ENCODE data around the gene OR1F1.

OR1F1 gene

DNA sequence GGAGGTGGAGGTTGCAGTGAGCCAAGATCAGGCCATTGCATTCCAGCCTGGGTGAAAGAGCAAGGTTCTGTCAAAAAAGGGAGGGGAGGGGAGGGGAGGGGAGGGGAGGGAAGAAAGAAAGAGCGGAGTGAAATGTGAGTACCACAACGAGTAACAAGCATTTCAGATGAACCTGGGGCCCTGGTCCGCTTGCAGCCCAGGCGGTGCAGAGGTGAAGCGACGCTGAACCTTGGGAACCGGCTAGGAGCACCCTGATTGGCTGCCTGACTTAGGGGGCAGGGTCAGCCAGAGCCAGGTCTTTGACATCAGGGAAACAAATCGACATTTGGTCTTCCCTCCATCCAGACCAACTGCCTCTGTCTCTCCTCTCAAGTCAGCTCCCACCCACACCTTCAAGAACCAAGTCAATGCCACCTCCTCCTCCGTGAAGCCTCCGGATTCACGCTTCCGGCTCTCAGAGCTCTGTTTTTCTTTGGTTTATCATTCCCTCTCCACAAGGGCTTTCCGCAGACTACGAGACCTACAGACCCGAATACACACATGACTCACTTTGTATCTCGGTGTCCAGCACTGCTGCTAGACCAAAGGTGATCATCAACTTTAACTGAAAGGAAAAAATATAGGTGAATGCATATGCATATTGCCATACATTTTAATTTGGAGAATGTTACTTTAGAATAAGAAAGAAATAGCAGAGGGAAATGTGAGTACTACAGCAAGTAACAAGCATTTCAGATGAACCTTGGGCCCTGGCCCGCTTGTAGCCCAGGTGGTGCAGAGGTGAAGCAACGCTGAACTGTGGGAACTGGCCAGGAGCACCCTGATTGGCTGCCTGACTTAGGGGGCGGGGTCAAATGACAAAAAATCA is 19.3 kb downstream of the OR1F1 start:
- FAIRE-seq: no peak

DNA sequence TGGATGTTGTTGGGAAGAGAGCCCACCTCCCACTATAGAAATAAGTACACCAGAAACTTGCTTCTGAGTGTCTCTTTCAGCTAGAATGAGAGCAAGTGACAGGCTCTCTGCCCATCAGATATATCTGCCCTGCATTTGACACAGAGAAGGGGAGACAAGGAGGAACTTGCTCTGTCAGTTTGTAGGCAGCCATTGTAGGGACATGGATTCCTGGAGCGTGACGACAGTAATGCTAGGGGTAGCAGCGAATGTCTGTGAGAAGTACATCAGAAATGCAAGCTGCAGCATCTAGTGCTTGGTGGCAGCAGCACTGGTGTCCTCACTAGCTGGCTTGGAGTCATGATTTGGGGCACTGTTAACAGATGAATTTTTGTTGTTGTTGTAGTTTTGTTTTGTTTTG is 24.0 kb downstream of the OR1F1 start:
- FAIRE-seq: no peak

DNA sequence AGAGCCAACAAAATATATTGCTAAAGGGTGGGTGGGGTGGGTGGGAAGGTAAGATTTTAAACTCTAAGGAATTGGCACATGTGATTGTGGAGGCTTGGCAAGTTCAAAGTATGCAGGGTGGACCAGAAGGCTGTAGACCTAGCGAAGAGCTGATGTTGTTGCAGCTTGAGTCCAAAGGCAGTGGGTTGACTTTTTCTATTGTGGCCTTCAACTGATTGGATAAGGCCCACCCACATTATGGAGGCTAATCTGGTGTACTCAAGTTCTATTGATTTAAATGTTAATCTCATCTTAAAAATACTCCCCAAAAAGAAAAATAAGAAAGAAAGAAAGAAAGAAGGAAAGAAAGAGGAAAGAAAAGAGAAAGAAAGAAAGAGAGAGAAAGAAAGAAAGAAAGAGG is 24.6 kb downstream of the OR1F1 start:
- FAIRE-seq: no peak

DNA sequence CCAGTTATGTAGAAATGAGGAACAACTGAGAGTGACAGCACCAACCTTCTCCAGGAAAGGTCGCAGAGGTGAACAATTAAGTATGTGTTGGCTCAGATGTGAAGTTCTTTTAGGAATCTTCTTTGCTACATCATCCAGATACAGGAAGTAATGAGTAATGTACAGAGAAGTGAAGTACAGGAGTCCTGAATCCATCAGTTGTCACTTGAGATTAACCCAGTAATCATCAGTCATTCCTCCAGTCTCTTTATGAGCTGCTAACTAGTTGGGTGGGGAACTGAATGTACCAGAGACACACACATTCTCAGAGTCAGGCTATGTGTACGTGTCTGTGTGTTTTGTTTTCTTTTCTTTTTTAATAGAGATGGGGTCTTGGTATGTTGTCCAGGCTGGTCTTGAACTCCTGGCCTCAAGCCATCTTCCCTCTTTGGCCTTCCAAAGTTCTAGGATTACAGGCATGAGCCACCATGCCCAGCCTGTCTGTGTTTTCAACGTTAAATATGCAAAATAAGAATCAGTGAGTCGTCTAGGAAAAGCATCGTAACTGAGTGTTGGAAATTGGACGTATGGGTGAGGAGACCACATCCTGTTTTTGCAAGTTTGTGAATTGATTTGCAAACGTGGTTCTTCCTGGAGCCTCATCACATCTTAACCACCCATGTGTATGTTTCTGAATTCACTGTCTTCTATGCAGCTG is 27.0 kb downstream of the OR1F1 start:
- no peak for FAIRE-seq

DNA sequence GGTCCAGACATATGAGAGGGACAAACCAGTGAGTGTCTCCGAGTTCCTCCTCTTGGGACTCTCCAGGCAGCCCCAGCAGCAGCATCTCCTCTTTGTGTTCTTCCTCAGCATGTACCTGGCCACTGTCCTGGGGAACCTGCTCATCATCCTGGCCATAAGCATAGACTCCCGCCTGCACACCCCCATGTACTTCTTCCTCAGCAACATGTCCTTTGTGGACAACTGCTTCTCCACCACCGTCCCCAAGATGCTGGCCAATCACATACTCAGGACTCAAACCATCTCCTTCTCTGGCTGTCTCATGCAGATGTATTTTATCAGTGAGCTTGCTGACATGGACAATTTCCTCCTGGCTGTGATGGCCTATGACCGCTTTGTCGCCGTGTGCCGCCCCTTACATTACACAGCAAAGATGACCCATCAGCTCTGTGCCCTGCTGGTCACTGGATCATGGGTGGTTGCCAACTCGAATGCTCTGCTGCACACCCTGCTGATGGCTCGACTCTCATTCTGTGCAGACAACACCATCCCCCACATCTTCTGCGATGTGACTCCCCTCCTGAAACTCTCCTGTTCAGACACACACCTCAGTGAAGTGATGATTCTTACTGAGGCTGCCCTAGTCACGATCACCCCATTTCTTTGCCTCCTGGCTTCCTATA is 27.7 kb downstream of the OR1F1 start:
- FAIRE-seq: no peak

DNA sequence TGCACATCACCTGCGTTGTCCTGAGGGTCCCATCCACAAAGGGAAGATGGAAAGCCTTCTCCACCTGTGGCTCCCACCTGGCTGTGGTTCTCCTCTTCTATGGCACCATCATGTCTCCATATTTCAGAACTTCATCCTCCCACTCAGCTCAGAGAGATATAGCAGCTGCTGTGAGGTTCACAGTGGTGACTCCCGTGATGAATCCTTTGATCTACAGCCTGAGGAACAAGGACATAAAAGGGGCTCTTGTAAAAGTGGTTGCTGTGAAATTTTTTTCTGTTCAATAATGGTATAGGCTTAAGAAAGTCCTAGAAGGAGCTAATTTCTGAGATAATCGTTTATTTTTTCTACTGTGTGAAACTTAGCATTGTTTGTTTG is 28.2 kb downstream of the OR1F1 start:
- no peak for FAIRE-seq

DNA sequence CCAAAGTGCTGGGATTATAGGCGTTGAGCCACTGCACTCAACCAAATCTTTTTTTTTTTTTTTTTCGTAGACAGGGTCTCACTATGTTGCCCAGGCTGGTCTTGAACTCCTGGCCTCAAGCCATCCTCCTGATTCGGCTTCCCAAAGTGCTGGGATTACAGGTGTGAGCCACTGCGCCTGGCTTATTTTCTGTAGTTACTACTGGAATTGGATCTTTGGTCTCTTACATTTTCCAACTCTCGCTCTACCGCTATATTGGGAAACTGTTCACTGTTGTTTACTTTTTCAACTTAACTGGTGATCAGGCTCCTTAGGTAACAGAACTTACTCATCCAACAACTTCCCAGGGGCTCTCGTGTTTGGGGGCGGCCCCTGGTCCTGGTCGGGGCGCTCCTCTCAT is 32.8 kb downstream of the OR1F1 start:
- no peak for FAIRE-seq

DNA sequence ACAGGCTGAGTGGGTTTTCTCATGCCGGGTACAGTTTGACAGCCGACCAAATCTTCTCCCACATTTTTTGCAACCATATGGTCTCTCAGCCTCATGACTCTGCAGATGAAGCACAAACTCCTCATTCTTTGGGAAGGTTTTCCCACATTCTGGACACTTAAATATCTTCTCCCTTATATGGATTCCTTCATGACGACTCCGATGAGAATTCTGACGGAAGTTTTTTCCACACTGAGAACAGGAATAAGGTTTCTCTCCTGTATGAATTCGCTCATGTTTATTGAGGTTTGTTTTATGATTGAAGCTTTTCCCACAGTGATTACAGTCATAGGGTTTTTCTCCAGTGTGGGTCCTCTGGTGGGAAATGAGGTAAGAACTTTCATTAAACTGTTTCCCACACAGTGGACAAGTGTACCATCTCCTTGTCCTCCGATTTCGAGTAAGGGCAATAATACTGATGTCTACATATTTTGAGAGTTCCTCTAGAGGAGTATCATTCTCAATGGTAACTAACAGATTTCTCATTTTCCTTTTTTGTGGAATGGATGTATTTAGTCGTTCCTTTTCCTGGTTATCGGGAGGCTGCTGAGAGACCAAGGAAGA is 36.0 kb downstream of the OR1F1 start:
- no peak for FAIRE-seq

DNA sequence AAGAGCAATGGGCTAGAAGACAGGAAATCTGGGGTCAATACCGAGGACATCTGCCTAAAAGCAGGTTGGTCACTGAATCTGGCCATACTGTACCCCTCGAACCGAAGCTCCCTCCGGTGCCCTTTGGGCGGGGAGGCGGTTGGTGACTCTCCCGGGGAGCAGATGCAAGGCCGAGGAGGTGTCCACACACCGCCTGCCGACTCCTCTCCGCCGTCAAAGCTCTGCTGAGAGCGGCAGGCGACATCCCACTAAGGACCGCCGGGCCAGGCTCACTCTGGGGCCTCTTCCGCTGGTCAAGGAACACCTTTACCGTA is 46.5 kb downstream of the OR1F1 start:
- no peak for FAIRE-seq

DNA sequence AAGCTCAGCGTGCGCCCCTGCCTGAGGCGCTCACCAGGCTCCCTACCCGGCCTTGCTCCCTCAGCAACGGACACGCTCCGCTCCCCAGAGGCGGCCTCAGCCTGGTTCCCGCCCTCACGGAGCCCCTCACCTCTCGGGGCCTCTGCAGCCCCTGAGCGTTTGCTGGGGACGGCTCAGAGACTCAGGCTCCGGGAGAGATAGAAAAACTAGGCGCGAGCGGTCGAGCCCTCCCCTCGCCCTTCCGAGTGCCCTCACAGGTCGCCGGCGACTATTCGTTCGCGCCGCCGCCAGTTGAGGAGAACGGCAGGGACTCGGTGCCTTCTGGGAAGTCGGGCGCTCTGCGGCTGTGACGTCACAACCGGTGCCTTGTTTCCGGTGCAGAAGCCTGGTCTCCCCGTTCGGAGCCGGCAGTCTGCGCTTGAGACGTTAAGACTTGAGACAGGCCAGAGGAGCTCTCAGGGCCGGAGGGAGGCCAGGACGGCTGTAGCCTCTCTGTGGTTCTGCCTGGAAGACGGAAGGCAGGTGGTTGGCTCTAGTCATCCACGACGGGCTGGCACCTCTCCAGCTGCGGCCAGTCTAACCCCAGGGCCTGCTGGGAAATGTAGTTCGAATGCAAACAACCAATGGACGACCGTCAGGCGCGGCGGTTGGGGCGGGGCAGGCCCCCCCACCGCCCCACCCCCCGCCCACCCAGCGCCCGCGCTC is 47.0 kb downstream of the OR1F1 start, which contains the start of gene ZNF200:
Gene ZNF200 (minus strand): TSS at position 302 of the 705 bp plus-strand sequence. CDS start 1,403 bp downstream, outside the sequence.
- FAIRE-seq: peak; percentile 66

DNA sequence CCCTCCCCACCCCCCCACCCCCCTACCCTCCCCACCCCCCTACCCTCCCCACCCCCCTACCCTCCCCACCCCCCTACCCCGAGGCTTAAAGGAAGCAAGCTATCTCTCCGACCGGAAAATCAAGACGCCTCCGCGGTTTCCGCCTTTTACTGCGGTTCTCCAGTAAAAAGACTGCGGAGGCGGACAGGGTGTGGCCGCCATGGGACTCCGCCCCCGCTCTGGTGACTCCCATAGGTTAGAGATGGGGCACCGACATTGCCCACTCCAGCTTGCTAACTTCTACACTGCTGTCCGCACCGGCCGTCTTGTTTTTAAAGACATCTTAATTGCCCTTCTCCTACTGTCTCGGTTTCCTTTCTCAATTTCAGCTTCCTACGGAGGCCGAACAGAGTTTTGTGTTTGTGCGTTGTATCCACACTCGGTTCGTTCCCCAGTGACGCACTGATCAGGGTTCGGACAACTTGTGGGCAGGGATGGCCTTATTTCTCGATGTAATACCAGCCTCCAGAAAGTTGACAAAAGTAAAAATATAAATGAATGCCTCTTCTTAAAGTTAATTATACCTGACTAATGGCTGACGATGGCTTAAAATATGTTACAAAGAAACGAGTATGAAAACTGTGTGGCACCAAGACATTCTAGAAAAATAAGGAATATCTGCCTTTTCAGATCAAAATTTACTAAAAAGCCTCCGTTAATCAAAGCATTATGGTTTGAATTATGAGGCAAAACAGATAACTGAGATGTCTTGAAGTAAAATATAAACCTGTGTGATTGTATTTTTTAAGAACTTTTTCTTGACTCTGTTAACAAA is 48.1 kb downstream of the OR1F1 start:
- FAIRE-seq: no peak

DNA sequence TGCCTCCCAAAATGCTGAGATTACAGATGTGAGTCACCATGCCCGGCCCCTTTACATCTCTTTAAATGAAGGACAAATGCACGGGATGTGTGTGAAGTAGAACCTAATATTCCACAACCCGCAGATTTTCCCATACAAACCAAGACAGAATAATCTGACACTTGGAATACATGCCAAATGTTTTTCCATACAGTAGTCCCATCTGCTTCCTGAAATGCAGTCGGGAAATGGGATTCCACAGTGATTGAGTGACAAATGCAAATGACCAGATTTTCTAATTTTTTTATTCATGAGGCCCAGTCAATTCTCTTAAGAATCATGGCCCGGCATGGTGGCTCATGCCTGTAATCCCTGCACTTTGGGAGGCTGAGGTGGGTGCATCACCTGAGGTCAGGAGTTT is 53.8 kb downstream of the OR1F1 start:
- FAIRE-seq: no peak

DNA sequence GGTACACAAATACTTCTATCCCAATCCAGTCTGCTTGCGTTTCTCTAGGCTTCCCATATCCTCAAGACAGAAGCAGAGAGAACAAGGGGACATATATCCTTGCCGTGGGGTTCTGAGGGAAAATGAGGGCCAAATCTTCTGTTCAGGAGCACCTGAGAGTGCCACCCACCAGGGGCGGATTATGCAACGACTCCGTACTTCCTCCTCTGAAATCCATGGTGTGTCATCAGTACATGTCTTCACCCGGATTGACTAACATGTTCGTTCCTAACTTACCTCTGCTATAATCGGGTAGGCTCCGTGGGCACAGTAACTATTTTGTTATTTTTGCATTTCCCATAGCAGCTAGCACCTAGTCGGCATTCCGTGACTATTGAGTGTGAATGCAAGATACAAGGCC is 54.7 kb downstream of the OR1F1 start:
- FAIRE-seq: no peak

DNA sequence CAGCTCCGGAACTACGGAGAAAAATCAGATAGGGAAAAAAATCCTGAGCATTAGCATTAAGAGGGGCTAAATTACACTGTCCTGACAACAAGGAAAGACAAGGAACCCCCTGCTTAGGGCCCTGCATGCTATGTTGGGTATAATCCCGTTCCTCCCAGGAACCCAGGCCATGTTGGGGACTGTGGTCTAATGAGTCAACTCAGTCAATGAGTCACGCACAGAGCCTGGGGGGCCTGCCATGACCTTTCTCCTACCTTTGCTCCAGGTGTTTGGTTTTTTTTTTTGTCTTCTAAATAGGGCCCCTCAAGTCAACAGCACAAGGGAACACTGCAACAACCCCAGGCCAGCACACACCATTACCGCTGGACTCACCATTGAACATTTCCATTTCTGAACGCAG is 55.9 kb downstream of the OR1F1 start:
- FAIRE-seq: no peak

DNA sequence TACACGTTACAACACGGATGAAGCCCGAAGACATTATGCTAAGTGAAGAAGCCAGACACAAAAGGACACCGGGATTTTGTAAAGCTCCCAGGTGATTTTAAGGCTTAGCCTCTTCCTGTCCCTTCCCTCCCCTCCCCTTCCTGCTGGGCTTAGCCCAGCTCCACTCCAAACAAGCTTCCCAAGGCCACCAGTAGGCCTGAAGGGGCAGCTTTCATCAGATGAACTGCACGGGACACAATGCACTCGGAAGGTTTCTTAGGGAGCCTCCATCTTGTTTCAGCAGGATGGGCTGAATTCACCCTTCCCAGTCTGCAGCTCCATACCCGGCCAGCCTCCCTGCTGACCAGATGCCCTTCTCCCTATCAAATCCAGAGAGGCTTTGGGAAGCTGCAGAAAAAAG is 58.0 kb downstream of the OR1F1 start:
- no peak for FAIRE-seq

DNA sequence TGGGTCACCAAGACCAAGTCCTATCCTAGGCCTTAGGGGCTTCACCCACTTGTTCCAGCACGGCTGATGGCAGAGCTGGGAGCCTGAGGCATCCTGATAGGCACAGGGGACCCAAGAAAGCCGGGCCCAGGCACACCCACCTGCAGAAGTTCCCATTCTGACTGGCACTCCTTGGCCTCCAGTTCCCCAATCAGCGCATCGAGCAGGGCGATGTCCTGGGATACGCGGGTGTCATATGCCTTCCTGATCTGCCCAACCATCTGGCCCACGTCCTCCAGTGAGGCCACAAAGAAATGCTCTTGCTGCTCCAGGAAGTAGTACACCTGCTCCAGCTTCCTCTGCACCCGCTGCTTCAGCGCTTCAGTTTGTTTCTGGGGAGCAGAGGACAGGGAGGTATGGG is 58.9 kb downstream of the OR1F1 start:
- no peak for FAIRE-seq

DNA sequence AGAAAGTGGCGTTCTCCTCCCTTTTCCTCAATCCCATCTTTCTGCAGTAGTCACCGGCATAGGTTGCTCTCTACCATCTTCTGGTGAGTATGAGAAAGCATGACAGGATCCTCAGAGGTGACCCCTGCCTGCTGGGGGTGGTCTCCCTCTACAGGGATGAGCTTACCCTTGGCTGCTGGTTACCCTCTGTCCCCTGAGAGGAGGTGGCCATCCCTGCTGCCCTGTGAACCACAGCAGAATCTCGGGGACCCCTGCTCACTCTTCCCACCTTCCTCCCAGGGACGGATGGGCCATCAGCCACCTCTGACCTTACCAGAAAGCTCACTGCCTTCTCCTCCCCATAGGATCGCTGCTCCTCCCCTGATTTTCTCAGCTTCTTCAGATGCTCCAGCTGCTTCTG is 60.6 kb downstream of the OR1F1 start:
- FAIRE-seq: no peak

DNA sequence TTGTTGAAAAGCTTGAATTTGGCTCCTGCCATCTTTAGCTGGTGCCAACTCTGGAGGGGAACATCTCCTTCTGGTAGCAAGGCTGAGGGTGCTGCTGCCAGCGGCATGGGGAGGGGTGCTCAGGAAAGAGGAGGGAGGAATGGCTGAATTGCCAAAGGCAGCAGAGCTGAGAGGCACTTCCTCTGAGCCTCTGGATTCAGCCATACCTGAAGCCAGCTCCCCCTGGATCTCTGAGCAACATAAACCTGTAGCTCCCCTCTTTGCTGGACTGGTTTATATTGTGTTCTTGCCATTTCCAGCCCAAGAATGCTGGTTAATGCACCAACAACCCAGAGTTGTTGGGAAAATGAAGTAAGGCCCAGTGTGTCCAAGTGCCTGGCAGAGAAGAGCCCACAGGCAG is 61.0 kb downstream of the OR1F1 start:
- no peak for FAIRE-seq

DNA sequence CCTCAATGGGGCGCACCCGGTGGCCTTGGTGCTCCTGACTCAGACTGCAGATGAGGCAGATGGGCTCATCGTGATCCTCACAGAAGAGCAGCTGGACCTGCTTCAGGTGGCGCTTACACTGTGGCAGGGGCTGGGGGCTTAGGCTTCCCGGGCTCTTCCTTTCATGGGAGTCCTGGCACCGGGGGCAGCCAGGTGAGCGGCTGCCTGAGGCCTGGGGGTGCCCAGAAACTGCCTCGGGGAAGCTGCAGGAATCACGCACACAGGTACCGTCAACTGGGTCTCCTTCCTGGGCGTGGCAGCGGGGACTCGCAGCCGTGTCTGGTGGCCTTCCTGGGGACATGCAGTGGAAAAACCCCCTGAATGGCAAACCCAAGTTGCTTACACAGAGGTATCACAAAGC is 61.4 kb downstream of the OR1F1 start:
- FAIRE-seq: no peak

DNA sequence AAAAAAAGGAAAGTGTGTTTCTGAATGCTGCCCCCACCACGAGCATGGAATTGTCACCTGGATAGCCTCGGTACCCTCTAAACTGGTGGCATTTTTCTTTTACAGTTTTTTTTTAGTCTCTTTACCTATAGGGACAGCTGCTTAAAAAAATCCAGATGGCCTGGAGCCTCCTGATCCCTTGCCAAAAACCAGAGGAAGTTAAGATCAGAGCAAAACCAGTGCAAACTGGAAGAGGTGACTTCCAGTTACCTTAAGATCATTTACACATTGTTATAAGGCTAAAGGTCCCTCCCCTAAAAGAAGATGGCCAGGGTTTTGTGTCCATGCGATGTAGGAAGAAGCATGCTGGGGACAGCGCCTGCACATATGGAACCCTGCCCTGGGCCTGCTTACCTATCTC is 65.0 kb downstream of the OR1F1 start:
- FAIRE-seq: no peak

DNA sequence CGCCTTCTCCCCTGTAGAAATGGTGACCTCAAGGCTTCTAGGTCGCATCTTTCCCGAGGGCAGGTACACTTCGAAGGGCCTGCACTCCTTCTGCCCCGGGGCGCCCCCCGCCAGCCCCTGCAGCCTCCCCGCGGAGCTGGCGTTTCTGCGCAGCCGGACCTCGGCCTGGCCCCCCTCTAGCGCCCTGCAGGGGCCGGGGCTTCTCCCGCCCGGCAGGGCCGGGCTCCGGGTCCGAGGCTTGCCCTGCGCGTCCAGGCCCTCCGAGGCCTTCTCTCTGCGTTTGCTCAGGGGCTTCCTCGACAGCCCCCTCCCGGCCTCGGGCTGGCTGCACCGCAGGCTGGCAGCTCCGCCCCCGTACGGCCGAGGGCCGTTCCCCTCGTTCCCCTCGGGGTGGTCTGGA is 66.3 kb downstream of the OR1F1 start:
- no peak for FAIRE-seq

Data from G401.6 (cell line).